K562 (cell line): Measurements from ENCODE around the gene ALOX12. TPM values are rescaled to one million over a fixed set of nuclear protein-coding genes. Genes with fewer than 3 reads are reported as not detected.

ENCODE experiments used
- ATAC-seq: fragments of 200-7000 bp; cut with Tn5 transposase; 3 replicates; pipeline ENCODE4 v1.9.1; 2020; ENCODE audit warnings: moderate library complexity
- BruUV-seq: library from RNA; stranded (reverse); fragments of 400-500 nt; replicated peaks from 2 replicates; lab custom pipeline; 2021; lab: Mats Ljungman, UMichigan
- CTCF ChIA-PET: fragments of 300-600 bp; formaldehyde crosslinking; extraction: SDS; loops from one replicate; lab custom pipeline; 2021; ENCODE audit warnings: low intra/inter-chr PET ratio; lab: Yijun Ruan, JAX
- POLR2A ChIA-PET: fragments of 300-600, 350-650 bp; sonication (Branson Sonifier 250); formaldehyde crosslinking; extraction: SDS; loops from one replicate; lab custom pipeline; 2021; ENCODE audit warnings: antibody characterized with exemption, inconsistent platforms; lab: Yijun Ruan, JAX
- DNase-seq, 4 experiments: peaks; one replicate each; pipeline versions ENCODE4 v3.0.0 to v3.0.0-alpha.2; 2011 to 2018; ENCODE audit warnings: low spot score in 3 of 4, mixed read lengths in 3 of 4; ENCODE audit errors: extremely low read depth in 1 of 4
- FAIRE-seq: peaks from 2 replicates; lab custom pipeline; 2011; peaks lifted over from hg19 to GRCh38; lab: Jason Lieb, UNC
- H2AFZ ChIP-seq: 2 replicates; pipeline ENCODE4 v1.6.0; 2011; ENCODE audit warnings: low read depth, low read length, control low read depth, inconsistent platforms
- H3K27ac ChIP-seq: fragments of 200-600 bp; 3 replicates; pipeline ENCODE4 v1.8.0; 2011; ENCODE audit warnings: low read depth, mild to moderate bottlenecking, control low read depth, inconsistent platforms, low read length, moderate library complexity, mixed read lengths; ENCODE audit errors: extremely low read depth
- H3K27me3 ChIP-seq, 2 experiments: fragments of 300-600 bp in 1 of 2; 2 replicates in 1 of 2; 3 replicates in 1 of 2; pipeline versions ENCODE4 v1.6.0 to v1.8.0; 2011; ENCODE audit warnings: inconsistent platforms in 2 of 2, low read length in 2 of 2, mild to moderate bottlenecking in 1 of 2, mixed read lengths in 1 of 2, moderate library complexity in 1 of 2; ENCODE audit not compliant: control insufficient read depth in 2 of 2, insufficient read depth in 2 of 2
- H3K36me3 ChIP-seq: fragments of 300-600 bp; 3 replicates; pipeline ENCODE4 v1.8.0; 2011; ENCODE audit warnings: mild to moderate bottlenecking, low read length, inconsistent platforms; ENCODE audit not compliant: control insufficient read depth, insufficient read depth
- H3K4me1 ChIP-seq, 2 experiments: fragments of 200-600 bp in 1 of 2; replicated peaks in 1 of 2; 2 replicates in 1 of 2; 3 replicates in 1 of 2; pipeline versions ENCODE4 v1.5.1 to v1.8.0; 2011; ENCODE audit warnings: inconsistent platforms in 2 of 2, low read length in 2 of 2, mild to moderate bottlenecking in 1 of 2, mixed read lengths in 1 of 2, moderate library complexity in 1 of 2; ENCODE audit not compliant: control insufficient read depth in 2 of 2, insufficient read depth in 2 of 2
- H3K4me2 ChIP-seq: 2 replicates; pipeline ENCODE4 v1.6.1; 2011; ENCODE audit warnings: low read length, control low read depth, inconsistent platforms, mixed read lengths; ENCODE audit not compliant: insufficient read depth
- H3K4me3 ChIP-seq: fragments of 200-600 bp; sonication (generic), shearing (Covaris generic); 2 replicates; pipeline ENCODE4 v1.5.1; 2016; ENCODE audit warnings: control low read depth, inconsistent platforms
- H3K79me2 ChIP-seq: fragments of 200-600 bp; 3 replicates; pipeline ENCODE4 v1.8.0; 2011; ENCODE audit warnings: low read length, inconsistent platforms; ENCODE audit not compliant: control insufficient read depth, insufficient read depth
- H3K9ac ChIP-seq, 2 experiments: 2 replicates each; pipeline versions ENCODE4 v1.6.0 to v1.6.1; 2011; ENCODE audit warnings: low read depth in 2 of 2, low read length in 2 of 2, control low read depth in 1 of 2, inconsistent platforms in 1 of 2, mild to moderate bottlenecking in 1 of 2, mixed read lengths in 1 of 2; ENCODE audit not compliant: insufficient read depth in 1 of 2
- H3K9me1 ChIP-seq: one replicate; pipeline ENCODE4 v1.6.0; 2011; ENCODE audit warnings: inconsistent platforms, mild to moderate bottlenecking, low read length, moderate library complexity; ENCODE audit not compliant: control insufficient read depth, insufficient read depth
- H3K9me3 ChIP-seq: replicated peaks from 2 replicates; pipeline ENCODE4 v1.5.1; 2011; ENCODE audit warnings: low read depth, low read length, inconsistent platforms; ENCODE audit not compliant: control insufficient read depth, insufficient read depth
- H4K20me1 ChIP-seq: replicated peaks from 2 replicates; pipeline ENCODE4 v1.6.1; 2011; ENCODE audit warnings: low read length, inconsistent platforms, mixed read lengths; ENCODE audit not compliant: control insufficient read depth, insufficient read depth
- ATF7 ChIP-seq: fragments of 450-650 bp; IDR thresholded peaks from 2 replicates; pipeline ENCODE4 v1.7.1; 2014; ENCODE audit warnings: mild to moderate bottlenecking, moderate library complexity
- CHD2 ChIP-seq: IDR thresholded peaks from 2 replicates; pipeline ENCODE4 v1.6.1; 2011; ENCODE audit warnings: low read depth, low read length
- SMC3 ChIP-seq: conservative IDR thresholded peaks from 2 replicates; pipeline ENCODE4 v1.6.1; 2011; ENCODE audit warnings: low read depth, low read length, improper control_type of control experiment; ENCODE audit not compliant: insufficient read depth
- TCF7L2 ChIP-seq: fragments of 150-350 bp; IDR thresholded peaks from 2 replicates; pipeline ENCODE4 v1.6.1; 2016; ENCODE audit warnings: low read depth, mild to moderate bottlenecking, low read length, moderate library complexity
- ZNF41 ChIP-seq: fragments of 250-450 bp; sonication (Bioruptor Pico); conservative IDR thresholded peaks from 2 replicates; pipeline ENCODE4 v1.4.0; 2020; ENCODE audit warnings: mild to moderate bottlenecking
- WGBS: fragments of 100-300 bp; shearing (Covaris generic); methylation state at CpG from one replicate; pipeline ENCODE4 v1.1.6; 2016; ENCODE audit warnings: low coverage, mixed read lengths; ENCODE audit not compliant: insufficient coverage; ENCODE audit errors: missing lambda C conversion rate; 5-methylcytosine and 5-hydroxymethylcytosine counted together
- in situ Hi-C: fragments of 300-500 bp; cut with MboI; formaldehyde crosslinking; loops from 4 replicates; pipeline ENCODE4 v1.15.0; 2018; ENCODE audit warnings: inconsistent platforms, mixed read lengths
- intact Hi-C: fragments of 100-400 bp; cut with micrococcal nuclease; formaldehyde crosslinking; loops from 2 replicates; pipeline ENCODE4 v1.14.2; 2022
- polyA plus RNA-seq, 8 experiments: library from polyadenylated mRNA; depleted of rRNA in 4 of 8; stranded (reverse) in 5 of 8; unstranded in 3 of 8; fragments of >200 nt; fragmentation: Nextera tagmentation in 2 of 8; fragmentation: Illumina TruSeq in 1 of 8; extraction: Ambion mirVana in 2 of 8; extraction: Trizol in 1 of 8; gene quantifications; 2 replicates each; pipeline versions ENCODE4 v1.2.1 to v1.2.3, GENCODE V29; 2011 to 2014; ENCODE audit warnings: inconsistent platforms in 1 of 8, missing spikeins in 1 of 8
- total RNA-seq, 7 experiments: library from RNA; depleted of rRNA in 6 of 7; stranded (reverse); fragments of >200 nt in 6 of 7; fragmentation: Illumina TruSeq in 2 of 7; extraction: Trizol in 2 of 7; gene quantifications; 2 replicates each; pipeline versions ENCODE4 v1.2.1 to v1.2.3, GENCODE V29; 2011 to 2021; ENCODE audit warnings: low replicate concordance in 1 of 7
- TF ChIP-seq, protein P1 (sequence below), 3 experiments: IDR thresholded peaks in 2 of 3; conservative IDR thresholded peaks in 1 of 3; 2 replicates each; pipeline ENCODE4 v1.5.1; 2011 to 2012; ENCODE audit warnings: low read length in 3 of 3, mild to moderate bottlenecking in 3 of 3, control low read depth in 2 of 3, improper control_type of control experiment in 1 of 3, inconsistent platforms in 1 of 3, low read depth in 1 of 3, mixed read lengths in 1 of 3, moderate library complexity in 1 of 3; ENCODE audit not compliant: insufficient read depth in 2 of 3
- TF ChIP-seq, protein P2 (sequence below): fragments of 450-650 bp; formaldehyde crosslinking; IDR thresholded peaks from 2 replicates; pipeline ENCODE4 v1.4.0; 2020; ENCODE audit warnings: mild to moderate bottlenecking, moderate library complexity

Gene ALOX12
- total and polyA plus RNA-seq, 9 of the 15 experiments (the other 6 are each of a cell fraction or from before 2014, with no cell fraction given), result 0.09 to 1.1 (median 0.47) TPM; not detected in 1

DNA sequence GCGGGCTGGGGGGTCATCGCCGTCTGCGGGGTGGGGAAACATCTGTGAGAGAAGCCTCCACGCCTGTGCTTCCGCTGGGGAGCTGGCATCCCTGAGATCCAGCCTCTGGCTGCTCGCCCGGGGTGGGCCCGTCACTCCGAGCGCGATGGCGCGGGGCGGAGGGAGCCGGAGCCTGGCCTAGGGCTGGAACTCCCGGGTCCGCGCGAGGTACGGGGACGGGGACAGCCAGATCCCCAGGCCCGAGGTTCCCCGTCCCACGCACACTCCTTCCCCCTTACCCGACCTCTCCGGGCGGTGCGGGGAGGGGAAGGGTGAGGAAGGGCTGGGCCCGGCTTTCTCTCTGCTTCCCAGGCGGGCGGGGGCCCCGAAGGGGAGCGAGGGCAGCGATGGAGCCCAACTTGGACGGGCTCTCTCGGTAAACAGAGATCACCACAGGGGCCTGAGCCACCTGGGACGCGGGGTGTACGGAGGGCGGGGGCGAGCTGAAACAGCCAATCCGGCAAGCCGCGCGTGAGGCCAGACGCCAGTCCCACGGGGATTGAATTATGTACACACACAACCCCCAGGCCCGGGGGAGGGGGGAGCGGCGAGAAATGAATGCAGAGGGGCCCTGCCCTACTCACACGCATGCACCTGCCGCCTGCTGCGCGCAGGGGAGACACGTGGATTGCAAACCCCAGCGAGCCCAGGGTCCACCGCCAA, 47.8 kb downstream of the ALOX12 start, which contains the start of gene SLC16A11 (continued):
- TF ChIP-seq TCF7L2, result no peak

DNA sequence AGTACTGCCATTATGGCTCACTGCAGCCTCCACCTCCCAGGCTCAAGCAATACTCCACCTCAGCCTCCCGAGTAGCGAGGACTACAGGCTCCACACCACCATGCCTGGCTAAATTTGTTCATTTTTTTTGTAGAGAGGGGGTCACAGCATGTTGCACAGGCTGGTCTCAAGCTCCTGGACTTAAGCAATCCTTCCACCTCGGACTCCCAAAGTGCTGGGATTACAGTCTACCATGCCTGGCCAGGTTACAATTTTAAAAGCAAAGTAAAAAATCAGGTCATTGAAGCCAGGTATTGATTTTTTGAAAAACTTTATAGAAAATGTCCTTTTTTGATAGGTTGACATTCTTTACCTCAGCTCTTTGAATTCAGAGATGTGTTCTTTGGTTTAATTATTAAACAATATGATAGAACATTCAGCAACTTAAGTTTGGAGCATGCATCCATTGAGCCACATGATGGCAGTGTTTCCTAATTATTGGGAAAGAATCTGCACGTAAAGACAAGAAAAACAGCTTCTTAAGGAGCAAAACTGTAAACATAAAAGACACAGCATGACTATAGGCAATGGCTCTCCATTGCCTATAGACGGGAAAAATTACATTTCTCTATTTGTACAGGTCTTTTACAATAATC, 49.8 kb downstream of the ALOX12 start:
- WGBS, result 10% methylated on average over 5 of the region's 5 CpGs
- intact Hi-C loops, result loop anchor here (1.0 kb wide), 1 partner anchor 91 kb away; no protein-coding TSS in a partner anchor
- FAIRE-seq, result peak; percentile 73
- TF ChIP-seq, protein P1, sequence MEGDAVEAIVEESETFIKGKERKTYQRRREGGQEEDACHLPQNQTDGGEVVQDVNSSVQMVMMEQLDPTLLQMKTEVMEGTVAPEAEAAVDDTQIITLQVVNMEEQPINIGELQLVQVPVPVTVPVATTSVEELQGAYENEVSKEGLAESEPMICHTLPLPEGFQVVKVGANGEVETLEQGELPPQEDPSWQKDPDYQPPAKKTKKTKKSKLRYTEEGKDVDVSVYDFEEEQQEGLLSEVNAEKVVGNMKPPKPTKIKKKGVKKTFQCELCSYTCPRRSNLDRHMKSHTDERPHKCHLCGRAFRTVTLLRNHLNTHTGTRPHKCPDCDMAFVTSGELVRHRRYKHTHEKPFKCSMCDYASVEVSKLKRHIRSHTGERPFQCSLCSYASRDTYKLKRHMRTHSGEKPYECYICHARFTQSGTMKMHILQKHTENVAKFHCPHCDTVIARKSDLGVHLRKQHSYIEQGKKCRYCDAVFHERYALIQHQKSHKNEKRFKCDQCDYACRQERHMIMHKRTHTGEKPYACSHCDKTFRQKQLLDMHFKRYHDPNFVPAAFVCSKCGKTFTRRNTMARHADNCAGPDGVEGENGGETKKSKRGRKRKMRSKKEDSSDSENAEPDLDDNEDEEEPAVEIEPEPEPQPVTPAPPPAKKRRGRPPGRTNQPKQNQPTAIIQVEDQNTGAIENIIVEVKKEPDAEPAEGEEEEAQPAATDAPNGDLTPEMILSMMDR (IDR thresholded peaks at IDR 0.05 in 2 of 3, conservative IDR thresholded peaks at IDR 0.05 in 1 of 3; ENCODE audit: insufficient read depth in 2 of 3, low read depth in 1 of 3, low read length in 3 of 3), result peak; percentile 45 to 82 (median 62); a peak in 5 of 6 replicates
- TF ChIP-seq CHD2, result no peak
- TF ChIP-seq, protein P2, sequence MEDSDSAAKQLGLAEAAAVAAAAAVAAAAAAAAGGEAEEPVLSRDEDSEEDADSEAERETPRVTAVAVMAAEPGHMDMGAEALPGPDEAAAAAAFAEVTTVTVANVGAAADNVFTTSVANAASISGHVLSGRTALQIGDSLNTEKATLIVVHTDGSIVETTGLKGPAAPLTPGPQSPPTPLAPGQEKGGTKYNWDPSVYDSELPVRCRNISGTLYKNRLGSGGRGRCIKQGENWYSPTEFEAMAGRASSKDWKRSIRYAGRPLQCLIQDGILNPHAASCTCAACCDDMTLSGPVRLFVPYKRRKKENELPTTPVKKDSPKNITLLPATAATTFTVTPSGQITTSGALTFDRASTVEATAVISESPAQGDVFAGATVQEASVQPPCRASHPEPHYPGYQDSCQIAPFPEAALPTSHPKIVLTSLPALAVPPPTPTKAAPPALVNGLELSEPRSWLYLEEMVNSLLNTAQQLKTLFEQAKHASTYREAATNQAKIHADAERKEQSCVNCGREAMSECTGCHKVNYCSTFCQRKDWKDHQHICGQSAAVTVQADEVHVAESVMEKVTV (CRISPR knock-in tag), result peak; percentile 88
- TF ChIP-seq SMC3, result peak; percentile 59; the same call in 1 of the 2 replicates
- TF ChIP-seq ZNF41 (CRISPR knock-in tag), result no peak
- TF ChIP-seq ATF7, result 0 out of 2 replicates have a peak, but pooled peaks have one; percentile 11

More for the DNA sequence above, 49.8 kb downstream of the ALOX12 start:
- Histone ChIP-seq H3K4me3 (no peak overlapping the region), H3K27ac (no peak overlapping the region), H3K9me3 (no peaks in the 10 kb centered on the region), H3K4me1 (peaks cover 0 to 26% of the 10 kb centered on the region in 2 experiments; a peak in 4 of 5 replicates), H3K4me2 (peak overlapping the region; percentile 57), H3K79me2 (no peaks in the 10 kb centered on the region), H3K9ac (no peak overlapping the region), H3K36me3 (no peaks in the 10 kb centered on the region), H2AFZ (no peak overlapping the region), H4K20me1 (no peaks in the 10 kb centered on the region), H3K27me3 (peaks cover 0 to 4% of the 10 kb centered on the region in 2 experiments; a peak in 4 of 5 replicates), H3K9me1 (no peaks in the 10 kb centered on the region)
- in situ Hi-C loops, result loop anchor here (10.0 to 25.0 kb wide), 2 partner anchors 289 to 517 kb away; partner anchors contain the start of genes ACAP1, SENP3 and TNFSF13
- ChIA-PET POLR2A (interaction anchor here (1.0 to 3.2 kb wide), 4 partner anchors 10 to 140 kb away, joined by 3 to 10 read pairs (median 4); partner anchors contain the start of gene SLC16A13), CTCF (interaction anchor here (0.5 to 3.6 kb wide), 6 partner anchors 90 to 306 kb away, joined by 3 to 41 read pairs (median 3); partner anchors contain the start of gene KCTD11)
- DNase-seq, result peak in 1 of 4 experiments; percentile 65
- BruUV-seq, result no TSS peak
- peak; percentile 76 for ATAC-seq
